Measurements from ENCODE around the gene C8A. TPM values are rescaled to one million over a fixed set of nuclear protein-coding genes. Genes with fewer than 3 reads are reported as not detected.
A peak's percentile ranks its signal among the peaks of the same experiment; 100 is the strongest.

The C8A gene
- not detected for total RNA-seq

GRCh38 chr1:56854521-56855099 lies at the start of gene C8A:
Gene C8A (plus strand): TSS chr1:56854797. CDS start chr1:56854902, 105 bp downstream.
- DNase-seq = no peak

- no peak for DNase-seq
Measured at GRCh38 chr1:56806804-56807203, 47.8 kb upstream of the C8A start.

- DNase-seq = no peak
Measured at GRCh38 chr1:56808410-56808809, 46.2 kb upstream of the C8A start.

GRCh38 chr1:56811331-56811730 lies 43.3 kb upstream of the C8A start:
- DNase-seq = no peak

- no peak for DNase-seq
Measured at GRCh38 chr1:56814205-56814604, 40.4 kb upstream of the C8A start.

- DNase-seq = no peak
Measured at GRCh38 chr1:56816264-56816663, 38.3 kb upstream of the C8A start.

GRCh38 chr1:56816909-56817308 lies 37.7 kb upstream of the C8A start:
- no peak for DNase-seq

- no peak for DNase-seq
Measured at GRCh38 chr1:56817716-56818463, 36.7 kb upstream of the C8A start.

GRCh38 chr1:56819387-56819899 lies 35.2 kb upstream of the C8A start, which contains the start of gene FYB2:
Gene FYB2 (minus strand): TSS chr1:56819404. CDS start chr1:56819290, 114 bp downstream.
- no peak for DNase-seq

- DNase-seq = peak; percentile 15
Measured at GRCh38 chr1:56820755-56821461, 33.7 kb upstream of the C8A start.

GRCh38 chr1:56821462-56821797 lies 33.2 kb upstream of the C8A start:
- no peak for DNase-seq

GRCh38 chr1:56824271-56824670 lies 30.3 kb upstream of the C8A start:
- DNase-seq = no peak

GRCh38 chr1:56824938-56825337 lies 29.7 kb upstream of the C8A start:
- no peak for DNase-seq

- no peak for DNase-seq
Measured at GRCh38 chr1:56825436-56825835, 29.2 kb upstream of the C8A start.

- DNase-seq = no peak
Measured at GRCh38 chr1:56827711-56828110, 26.9 kb upstream of the C8A start.

- DNase-seq = no peak
Measured at GRCh38 chr1:56830052-56830451, 24.5 kb upstream of the C8A start.

GRCh38 chr1:56831871-56832693 lies 22.5 kb upstream of the C8A start:
- DNase-seq = peak; percentile 38

GRCh38 chr1:56833088-56833487 lies 21.5 kb upstream of the C8A start:
- DNase-seq = no peak

GRCh38 chr1:56834137-56834900 lies 20.3 kb upstream of the C8A start:
- DNase-seq = no peak

- no peak for DNase-seq
Measured at GRCh38 chr1:56835657-56836056, 18.9 kb upstream of the C8A start.

GRCh38 chr1:56836359-56836758 lies 18.2 kb upstream of the C8A start:
- DNase-seq = no peak
